ENCODE measurements around the gene PDP2.

DNA sequence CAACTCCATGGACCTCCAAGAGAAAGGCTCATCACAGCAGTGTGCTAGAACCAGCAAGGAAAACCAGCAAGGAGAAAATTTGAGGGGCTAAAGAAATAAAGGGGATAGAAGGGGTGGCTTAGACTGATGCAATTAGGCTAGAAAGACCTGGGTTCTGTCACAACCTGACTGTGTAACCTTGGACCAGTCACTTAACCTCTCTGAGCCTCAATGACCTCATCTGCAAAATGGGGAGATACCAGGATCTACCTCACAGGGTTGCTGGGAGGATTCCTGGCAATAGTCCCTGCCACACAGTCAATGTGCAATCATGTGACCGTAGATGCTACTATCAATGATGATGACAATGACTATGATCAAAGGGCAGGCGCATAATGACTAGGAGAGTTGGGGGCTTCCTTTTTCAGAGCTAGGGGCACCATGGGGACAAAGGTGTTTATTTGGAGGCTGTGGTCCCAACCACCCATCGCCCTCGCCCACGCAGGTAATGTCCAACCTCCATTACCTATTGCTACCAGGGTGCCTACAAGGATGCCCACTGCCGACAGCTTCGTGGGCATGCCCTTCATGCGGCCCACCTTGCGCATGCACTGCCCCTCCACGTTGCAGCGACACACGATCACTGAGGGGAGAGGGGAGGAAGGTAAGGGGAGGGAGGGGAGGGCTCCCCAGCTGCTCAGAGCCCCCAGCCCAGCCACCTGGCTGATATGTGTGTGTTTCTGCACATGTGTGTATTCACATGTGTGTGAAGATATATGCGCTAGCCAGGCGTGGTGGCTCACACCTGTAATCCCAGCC lies 28.6 kb downstream of the PDP2 start:
- TF ChIP-seq, protein P1, sequence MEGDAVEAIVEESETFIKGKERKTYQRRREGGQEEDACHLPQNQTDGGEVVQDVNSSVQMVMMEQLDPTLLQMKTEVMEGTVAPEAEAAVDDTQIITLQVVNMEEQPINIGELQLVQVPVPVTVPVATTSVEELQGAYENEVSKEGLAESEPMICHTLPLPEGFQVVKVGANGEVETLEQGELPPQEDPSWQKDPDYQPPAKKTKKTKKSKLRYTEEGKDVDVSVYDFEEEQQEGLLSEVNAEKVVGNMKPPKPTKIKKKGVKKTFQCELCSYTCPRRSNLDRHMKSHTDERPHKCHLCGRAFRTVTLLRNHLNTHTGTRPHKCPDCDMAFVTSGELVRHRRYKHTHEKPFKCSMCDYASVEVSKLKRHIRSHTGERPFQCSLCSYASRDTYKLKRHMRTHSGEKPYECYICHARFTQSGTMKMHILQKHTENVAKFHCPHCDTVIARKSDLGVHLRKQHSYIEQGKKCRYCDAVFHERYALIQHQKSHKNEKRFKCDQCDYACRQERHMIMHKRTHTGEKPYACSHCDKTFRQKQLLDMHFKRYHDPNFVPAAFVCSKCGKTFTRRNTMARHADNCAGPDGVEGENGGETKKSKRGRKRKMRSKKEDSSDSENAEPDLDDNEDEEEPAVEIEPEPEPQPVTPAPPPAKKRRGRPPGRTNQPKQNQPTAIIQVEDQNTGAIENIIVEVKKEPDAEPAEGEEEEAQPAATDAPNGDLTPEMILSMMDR (IDR thresholded peaks at IDR 0.05; ENCODE audit: low read depth, low read length), result no peak
- no peak for TF ChIP-seq EZH2phosphoT487 (IDR thresholded peaks at IDR 0.05; ENCODE audit: low read depth)
